HG03175 (cell line): ENCODE data around the gene TMEM62.

Experiments
- ATAC-seq: cut with Tn5 transposase; IDR thresholded peaks from one replicate; pipeline ENCODE4 v1.9.1; 2021; ENCODE audit warnings: mild to moderate bottlenecking, moderate library complexity; ENCODE audit not compliant: unreplicated experiment

Gene TMEM62

GRCh38 chr15:43133430-43134156, at the start of gene TMEM62:
Gene TMEM62 (plus strand): TSS chr15:43133586. CDS start chr15:43133803, 217 bp downstream.
- ATAC-seq = peak; percentile 93

GRCh38 chr15:43085921-43086320, 47.5 kb upstream of the TMEM62 start:
- no peak for ATAC-seq

GRCh38 chr15:43086551-43086950, 46.8 kb upstream of the TMEM62 start:
- ATAC-seq = no peak

GRCh38 chr15:43091859-43092258, 41.5 kb upstream of the TMEM62 start:
- ATAC-seq = no peak

- no peak for ATAC-seq
Observed at GRCh38 chr15:43093026-43093425, 40.4 kb upstream of the TMEM62 start.

GRCh38 chr15:43094416-43095030, 38.9 kb upstream of the TMEM62 start:
- no peak for ATAC-seq

GRCh38 chr15:43095243-43095642, 38.1 kb upstream of the TMEM62 start:
- no peak for ATAC-seq

- ATAC-seq = no peak
Observed at GRCh38 chr15:43095708-43096347, 37.6 kb upstream of the TMEM62 start.

- ATAC-seq = no peak
Observed at GRCh38 chr15:43096411-43096810, 37.0 kb upstream of the TMEM62 start.

- ATAC-seq = no peak
Observed at GRCh38 chr15:43099105-43099845, 34.1 kb upstream of the TMEM62 start.

- no peak for ATAC-seq
Observed at GRCh38 chr15:43100971-43101370, 32.4 kb upstream of the TMEM62 start.

GRCh38 chr15:43102187-43102586, 31.2 kb upstream of the TMEM62 start:
- no peak for ATAC-seq

GRCh38 chr15:43103907-43104306, 29.5 kb upstream of the TMEM62 start:
- ATAC-seq = no peak

- ATAC-seq = no peak
Observed at GRCh38 chr15:43104426-43104825, 29.0 kb upstream of the TMEM62 start.

- no peak for ATAC-seq
Observed at GRCh38 chr15:43105077-43105736, 28.2 kb upstream of the TMEM62 start.

- peak; percentile 87 for ATAC-seq
Observed at GRCh38 chr15:43105778-43106485, 27.5 kb upstream of the TMEM62 start, which contains the start of gene UBR1. Gene UBR1 (minus strand): TSS chr15:43106038. CDS start chr15:43106022, 16 bp downstream.

GRCh38 chr15:43106486-43106829, 26.9 kb upstream of the TMEM62 start:
- no peak for ATAC-seq

- ATAC-seq = no peak
Observed at GRCh38 chr15:43107751-43108150, 25.6 kb upstream of the TMEM62 start.

- ATAC-seq = no peak
Observed at GRCh38 chr15:43111354-43111753, 22.0 kb upstream of the TMEM62 start.

- no peak for ATAC-seq
Observed at GRCh38 chr15:43118286-43118685, 15.1 kb upstream of the TMEM62 start.
